ENCODE data around the gene CEP295NL. TPM values are rescaled to one million over a fixed set of nuclear protein-coding genes. Genes with fewer than 3 reads are reported as not detected.
"Not testable (repeated sequence)": the region's sequence is repeated elsewhere in the genome, so short reads cannot be mapped to it uniquely, and the experiment has no call there.

The CEP295NL gene
- total RNA-seq, 1 donor from 2014 or later: 1.6 TPM

DNA sequence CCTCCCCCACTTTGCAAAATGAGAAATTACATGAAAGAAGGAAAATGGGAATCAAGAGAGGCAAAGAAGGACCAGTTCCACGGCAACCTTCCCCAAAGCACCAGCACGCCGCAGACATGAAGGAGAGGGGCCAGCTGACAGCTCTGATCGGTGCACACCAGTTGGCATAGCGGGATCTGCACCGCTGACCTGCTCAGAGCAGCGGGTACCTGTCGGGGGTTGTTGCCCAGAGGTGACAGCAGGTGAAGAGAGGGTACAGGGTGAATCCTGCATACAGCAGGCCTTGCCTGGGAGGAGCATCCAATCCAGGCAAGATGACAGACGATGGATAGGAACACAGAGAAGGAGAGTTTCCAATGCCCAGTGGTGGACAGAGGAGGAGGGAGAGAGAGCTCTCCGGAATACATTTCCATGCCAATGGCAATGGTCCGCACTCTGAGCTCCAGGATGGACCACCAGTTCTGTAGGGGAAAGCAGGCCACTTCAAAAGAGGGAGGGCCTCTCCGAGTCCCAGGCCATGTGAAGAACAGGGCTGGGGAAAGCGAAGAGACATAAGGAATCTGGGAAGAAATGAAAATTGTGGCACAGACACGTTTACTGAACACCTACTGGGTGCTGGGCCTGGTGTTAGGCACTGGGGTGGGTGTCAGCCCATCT is 24.0 kb downstream of the CEP295NL start:
- Histone ChIP-seq H3K9me3 (ENCODE audit: insufficient read depth, low read depth, low read length) (no peaks in the 10 kb centered on the region), H3K4me1 (ENCODE audit: insufficient read depth, low read length) (peaks cover 50% of the 10 kb centered on the region), H3K4me3 (ENCODE audit: insufficient read depth, low read depth, low read length) (peak overlapping the region; percentile 19), H3K27me3 (ENCODE audit: insufficient read depth, low read length) (no peaks in the 10 kb centered on the region), H2AFZ (ENCODE audit: low read depth, low read length) (no peak overlapping the region), H3K79me2 (ENCODE audit: insufficient read depth, low read length) (peaks cover 79% of the 10 kb centered on the region), H3K36me3 (ENCODE audit: insufficient read depth, low read length) (no peaks in the 10 kb centered on the region), H3K27ac (ENCODE audit: low read depth, low read length) (peak overlapping the region; percentile 86), H3K4me2 (ENCODE audit: low read length) (peak overlapping the region; percentile 80), H4K20me1 (ENCODE audit: insufficient read depth, low read length) (peaks cover 32% of the 10 kb centered on the region), H3K9ac (ENCODE audit: low read length) (peak overlapping the region; percentile 73)
- H3K4me3 Mint-ChIP-seq (ENCODE audit: unreplicated experiment): peak overlapping the region; percentile 50
- peaks cover 36% of the 10 kb centered on the region for H3K4me1 Mint-ChIP-seq (ENCODE audit: low read depth, unreplicated experiment)
- FAIRE-seq (no peak), DNase-seq (ENCODE audit: low read depth) (no peak)
- peaks cover 18% of the 10 kb centered on the region for H3K36me3 Mint-ChIP-seq (ENCODE audit: low read depth, unreplicated experiment)
- peak overlapping the region; percentile 78 for H3K27ac Mint-ChIP-seq (ENCODE audit: unreplicated experiment)
- H3K27me3 Mint-ChIP-seq (ENCODE audit: low read depth, unreplicated experiment): no peaks in the 10 kb centered on the region
- TF ChIP-seq EZH2 (IDR thresholded peaks at IDR 0.05; ENCODE audit: insufficient read depth, low read length): no peak
- TF ChIP-seq, protein P1, sequence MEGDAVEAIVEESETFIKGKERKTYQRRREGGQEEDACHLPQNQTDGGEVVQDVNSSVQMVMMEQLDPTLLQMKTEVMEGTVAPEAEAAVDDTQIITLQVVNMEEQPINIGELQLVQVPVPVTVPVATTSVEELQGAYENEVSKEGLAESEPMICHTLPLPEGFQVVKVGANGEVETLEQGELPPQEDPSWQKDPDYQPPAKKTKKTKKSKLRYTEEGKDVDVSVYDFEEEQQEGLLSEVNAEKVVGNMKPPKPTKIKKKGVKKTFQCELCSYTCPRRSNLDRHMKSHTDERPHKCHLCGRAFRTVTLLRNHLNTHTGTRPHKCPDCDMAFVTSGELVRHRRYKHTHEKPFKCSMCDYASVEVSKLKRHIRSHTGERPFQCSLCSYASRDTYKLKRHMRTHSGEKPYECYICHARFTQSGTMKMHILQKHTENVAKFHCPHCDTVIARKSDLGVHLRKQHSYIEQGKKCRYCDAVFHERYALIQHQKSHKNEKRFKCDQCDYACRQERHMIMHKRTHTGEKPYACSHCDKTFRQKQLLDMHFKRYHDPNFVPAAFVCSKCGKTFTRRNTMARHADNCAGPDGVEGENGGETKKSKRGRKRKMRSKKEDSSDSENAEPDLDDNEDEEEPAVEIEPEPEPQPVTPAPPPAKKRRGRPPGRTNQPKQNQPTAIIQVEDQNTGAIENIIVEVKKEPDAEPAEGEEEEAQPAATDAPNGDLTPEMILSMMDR (IDR thresholded peaks at IDR 0.05; ENCODE audit: insufficient read depth, low read depth, low read length): no peak
- H3K9me3 Mint-ChIP-seq (ENCODE audit: unreplicated experiment): no peaks in the 10 kb centered on the region

DNA sequence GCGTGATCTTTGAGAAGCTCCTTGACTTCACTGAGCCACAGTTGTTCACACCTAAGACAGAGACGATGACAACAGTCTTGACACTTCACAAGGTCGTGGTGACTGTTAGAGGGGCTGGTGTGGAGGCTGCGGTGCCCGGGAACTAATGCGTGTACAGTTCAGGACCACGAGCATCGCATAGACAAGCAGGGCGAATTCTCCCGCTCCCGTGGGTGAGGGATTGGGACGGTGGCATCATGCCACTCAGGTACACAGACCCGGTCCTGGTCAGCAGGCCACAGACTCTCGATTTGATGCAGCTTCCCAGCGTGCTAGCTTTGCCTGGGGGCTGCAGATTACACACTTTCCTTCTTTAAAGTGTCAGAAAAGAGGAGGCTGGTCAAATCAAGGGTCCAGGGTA is 24.7 kb downstream of the CEP295NL start:
- peaks cover 78% of the 10 kb centered on the region for H3K79me2 ChIP-seq (ENCODE audit: insufficient read depth, low read length)
- no peaks in the 10 kb centered on the region for H3K27me3 ChIP-seq (ENCODE audit: insufficient read depth, low read length)
- no peak overlapping the region for H3K4me2 ChIP-seq (ENCODE audit: low read length)
- no peaks in the 10 kb centered on the region for H3K9me3 Mint-ChIP-seq (ENCODE audit: unreplicated experiment)
- no peak overlapping the region for H3K4me3 Mint-ChIP-seq (ENCODE audit: unreplicated experiment)
- no peaks in the 10 kb centered on the region for H3K27me3 Mint-ChIP-seq (ENCODE audit: low read depth, unreplicated experiment)
- no peak overlapping the region for H3K4me3 ChIP-seq (ENCODE audit: insufficient read depth, low read depth, low read length)
- no peaks in the 10 kb centered on the region for H3K36me3 ChIP-seq (ENCODE audit: insufficient read depth, low read length)
- peaks cover 50% of the 10 kb centered on the region for H3K4me1 ChIP-seq (ENCODE audit: insufficient read depth, low read length)
- H2AFZ ChIP-seq (ENCODE audit: low read depth, low read length): no peak overlapping the region
- DNase-seq (ENCODE audit: low read depth) (no peak), FAIRE-seq (no peak)
- H3K27ac ChIP-seq (ENCODE audit: low read depth, low read length): peak overlapping the region; percentile 3
- H3K4me1 Mint-ChIP-seq (ENCODE audit: low read depth, unreplicated experiment): peaks cover 31% of the 10 kb centered on the region
- peak overlapping the region; percentile 73 for H3K9ac ChIP-seq (ENCODE audit: low read length)
- H3K36me3 Mint-ChIP-seq (ENCODE audit: low read depth, unreplicated experiment): peaks cover 23% of the 10 kb centered on the region
- no peak for TF ChIP-seq EZH2 (IDR thresholded peaks at IDR 0.05; ENCODE audit: insufficient read depth, low read length)
- TF ChIP-seq, protein P1 (IDR thresholded peaks at IDR 0.05; ENCODE audit: insufficient read depth, low read depth, low read length): no peak
- H3K27ac Mint-ChIP-seq (ENCODE audit: unreplicated experiment): no peak overlapping the region
- H4K20me1 ChIP-seq (ENCODE audit: insufficient read depth, low read length): peaks cover 33% of the 10 kb centered on the region
- no peaks in the 10 kb centered on the region for H3K9me3 ChIP-seq (ENCODE audit: insufficient read depth, low read depth, low read length)

DNA sequence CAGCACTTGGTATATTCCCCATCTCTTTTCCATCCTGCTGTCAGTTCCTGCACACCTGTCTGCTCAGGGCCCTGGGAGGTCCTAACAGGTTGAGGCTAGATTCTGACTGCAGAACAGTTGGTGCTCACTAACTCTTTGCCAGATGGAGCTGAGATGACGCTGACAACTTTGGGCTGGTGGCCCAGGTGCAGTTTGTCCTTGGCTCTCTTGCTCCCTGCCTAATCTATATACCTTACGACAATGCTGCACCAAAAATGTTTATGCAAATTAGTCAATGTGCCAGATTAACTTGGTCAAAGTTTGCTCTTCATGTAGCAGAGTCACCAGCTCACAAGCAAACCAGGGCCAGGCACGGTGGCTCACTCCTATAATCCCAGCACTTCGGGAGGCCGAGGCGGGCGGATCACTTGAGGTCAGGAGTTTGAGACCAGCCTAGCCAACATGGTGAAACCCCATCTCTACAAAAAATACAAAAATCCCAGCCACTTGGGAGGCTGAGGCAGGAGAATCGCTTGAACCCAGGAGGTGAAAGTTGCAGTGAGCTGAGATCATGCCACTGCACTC is 26.0 kb downstream of the CEP295NL start:
- H3K27ac ChIP-seq (ENCODE audit: low read depth, low read length); DNase-seq (ENCODE audit: low read depth); H3K9me3 ChIP-seq (ENCODE audit: insufficient read depth, low read depth, low read length); H3K4me2 ChIP-seq (ENCODE audit: low read length); FAIRE-seq; H3K9ac ChIP-seq (ENCODE audit: low read length); H3K4me3 ChIP-seq (ENCODE audit: insufficient read depth, low read depth, low read length); H3K27me3 ChIP-seq (ENCODE audit: insufficient read depth, low read length); H3K27ac Mint-ChIP-seq (ENCODE audit: unreplicated experiment); H3K27me3 Mint-ChIP-seq (ENCODE audit: low read depth, unreplicated experiment); H3K36me3 ChIP-seq (ENCODE audit: insufficient read depth, low read length); H3K9me3 Mint-ChIP-seq (ENCODE audit: unreplicated experiment); H2AFZ ChIP-seq (ENCODE audit: low read depth, low read length): not testable (repeated sequence)
- Histone ChIP-seq H3K4me1 (ENCODE audit: insufficient read depth, low read length) (peaks cover 43% of the 10 kb centered on the region), H4K20me1 (ENCODE audit: insufficient read depth, low read length) (peaks cover 35% of the 10 kb centered on the region), H3K79me2 (ENCODE audit: insufficient read depth, low read length) (peaks cover 70% of the 10 kb centered on the region)
- Mint-ChIP-seq H3K4me1 (ENCODE audit: low read depth, unreplicated experiment) (peaks cover 25% of the 10 kb centered on the region), H3K4me3 (ENCODE audit: unreplicated experiment) (peak overlapping the region; percentile 45), H3K36me3 (ENCODE audit: low read depth, unreplicated experiment) (peaks cover 23% of the 10 kb centered on the region)
